HEK293T (cell line): ENCODE data around the gene COMTD1.

Experiments used
- ARNT ChIP-seq: fragments of 450-650 bp; IDR thresholded peaks from 2 replicates; pipeline ENCODE4 v1.6.1; 2017; ENCODE audit warnings: mild to moderate bottlenecking
- BHLHE40 ChIP-seq: fragments of 450-650 bp; IDR thresholded peaks from 2 replicates; pipeline ENCODE4 v1.6.1; 2016; ENCODE audit warnings: mild to moderate bottlenecking, moderate library complexity, borderline replicate concordance
- ELF4 ChIP-seq: fragments of 450-650 bp; IDR thresholded peaks from 2 replicates; pipeline ENCODE4 v1.6.1; 2017; ENCODE audit warnings: antibody characterized with exemption
- FOXA1 ChIP-seq: fragments of 450-650 bp; IDR thresholded peaks from 2 replicates; pipeline ENCODE4 v1.6.1; 2016; ENCODE audit warnings: mild to moderate bottlenecking
- FOXK2 ChIP-seq: fragments of 450-650 bp; IDR thresholded peaks from 2 replicates; pipeline ENCODE4 v1.6.1; 2016; ENCODE audit warnings: mild to moderate bottlenecking
- FOXM1 ChIP-seq: fragments of 450-650 bp; IDR thresholded peaks from 2 replicates; pipeline ENCODE4 v1.6.1; 2017; ENCODE audit warnings: mild to moderate bottlenecking, borderline replicate concordance
- HDGF ChIP-seq: fragments of 450-650 bp; IDR thresholded peaks from 2 replicates; pipeline ENCODE4 v1.6.1; 2017; ENCODE audit warnings: antibody characterized with exemption, borderline replicate concordance
- LEF1 ChIP-seq: fragments of 450-650 bp; IDR thresholded peaks from 2 replicates; pipeline ENCODE4 v1.6.1; 2017; ENCODE audit warnings: mild to moderate bottlenecking, borderline replicate concordance
- NFRKB ChIP-seq: fragments of 450-650 bp; IDR thresholded peaks from 2 replicates; pipeline ENCODE4 v1.6.1; 2016; ENCODE audit warnings: mild to moderate bottlenecking, moderate library complexity
- SP1 ChIP-seq: fragments of 450-650 bp; IDR thresholded peaks from 2 replicates; pipeline ENCODE4 v1.6.1; 2017
- SUZ12 ChIP-seq: fragments of 450-650 bp; IDR thresholded peaks from 2 replicates; pipeline ENCODE4 v1.6.1; 2016; ENCODE audit warnings: mild to moderate bottlenecking
- TARDBP ChIP-seq: fragments of 450-650 bp; IDR thresholded peaks from 2 replicates; pipeline ENCODE4 v1.6.1; 2016
- ZNF384 ChIP-seq: fragments of 450-650 bp; IDR thresholded peaks from 2 replicates; pipeline ENCODE4 v1.6.1; 2016
- TF ChIP-seq, protein P1 (sequence below): fragments of 450-650 bp; IDR thresholded peaks from 2 replicates; pipeline ENCODE4 v1.6.1; 2016

DNA sequence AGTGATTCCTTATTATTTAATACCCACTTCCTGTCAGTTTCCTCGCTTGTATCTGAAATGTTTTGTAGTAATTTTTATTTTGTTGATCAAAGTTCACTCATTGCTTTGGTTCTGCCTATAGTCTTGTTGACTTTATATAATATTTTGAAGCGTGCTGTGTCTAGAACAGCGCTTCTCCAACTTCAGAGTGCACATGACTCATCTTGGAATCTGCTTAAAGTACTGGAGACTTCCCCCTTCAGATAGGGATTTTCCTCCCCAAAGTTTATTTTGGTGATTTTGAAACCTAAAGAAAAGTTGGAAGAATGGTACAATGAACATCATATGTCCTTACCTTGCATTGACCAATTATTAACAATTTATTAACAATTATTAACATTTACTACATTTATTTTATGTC lies 5.8 kb downstream of the COMTD1 start:
- TF ChIP-seq HDGF (no peak), LEF1 (no peak), FOXA1 (no peak), NFRKB (no peak), FOXK2 (no peak), FOXM1 (no peak), TARDBP (no peak), SUZ12 (no peak), ZNF384 (no peak), ARNT (no peak), ELF4 (no peak), BHLHE40 (no peak), SP1 (no peak)
- TF ChIP-seq, protein P1, sequence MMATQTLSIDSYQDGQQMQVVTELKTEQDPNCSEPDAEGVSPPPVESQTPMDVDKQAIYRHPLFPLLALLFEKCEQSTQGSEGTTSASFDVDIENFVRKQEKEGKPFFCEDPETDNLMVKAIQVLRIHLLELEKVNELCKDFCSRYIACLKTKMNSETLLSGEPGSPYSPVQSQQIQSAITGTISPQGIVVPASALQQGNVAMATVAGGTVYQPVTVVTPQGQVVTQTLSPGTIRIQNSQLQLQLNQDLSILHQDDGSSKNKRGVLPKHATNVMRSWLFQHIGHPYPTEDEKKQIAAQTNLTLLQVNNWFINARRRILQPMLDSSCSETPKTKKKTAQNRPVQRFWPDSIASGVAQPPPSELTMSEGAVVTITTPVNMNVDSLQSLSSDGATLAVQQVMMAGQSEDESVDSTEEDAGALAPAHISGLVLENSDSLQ: no peak
